Measurements from ENCODE around the gene PNKD. TPM values are rescaled to one million over a fixed set of nuclear protein-coding genes. Genes with fewer than 3 reads are reported as not detected.

PNKD gene
- total and polyA plus RNA-seq, 2 of the 8 experiments (the other 6 are each of a cell fraction or from before 2014, with no cell fraction given): 43.9 to 65.4 TPM

DNA sequence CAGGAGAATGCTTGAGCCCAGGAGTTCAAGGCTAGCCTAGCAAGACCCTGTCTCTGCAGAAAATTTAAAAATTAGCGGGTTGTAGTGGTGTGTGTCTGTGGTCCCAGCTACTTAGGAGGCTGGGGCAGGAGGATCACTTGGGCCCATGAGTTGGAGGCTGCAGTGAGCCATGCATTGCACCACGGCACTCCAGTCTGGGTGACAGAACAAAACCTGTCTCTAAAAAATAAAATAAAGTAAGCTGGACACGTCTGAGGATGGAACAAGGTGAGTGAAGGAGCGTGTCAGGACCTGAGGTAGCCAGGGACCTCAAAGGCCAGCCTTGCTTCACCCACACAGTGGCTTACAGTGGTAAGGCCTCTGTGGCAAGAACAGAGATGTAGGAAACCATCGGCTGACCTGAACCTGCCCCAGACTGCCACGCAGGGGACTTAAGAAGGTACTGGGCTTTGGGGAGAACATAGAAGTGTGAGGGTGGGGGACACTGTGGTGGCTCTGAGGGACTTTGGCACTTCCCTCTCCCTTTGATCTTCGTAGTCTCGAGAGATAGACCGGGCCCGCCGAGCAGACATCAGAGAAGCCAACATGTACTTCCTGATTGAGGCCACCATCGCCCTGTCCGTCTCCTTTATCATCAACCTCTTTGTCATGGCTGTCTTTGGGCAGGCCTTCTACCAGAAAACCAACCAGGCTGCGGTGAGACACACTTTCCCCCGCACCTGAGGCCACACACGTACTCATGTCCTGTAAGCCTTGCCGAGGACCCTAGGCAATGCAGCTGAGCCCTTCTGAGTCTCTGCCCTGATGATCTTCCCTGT is 119.2 kb downstream of the PNKD start:
- WGBS, 2 experiments (ENCODE audit: extremely low coverage in 1 of 2, insufficient coverage in 1 of 2, insufficient read length in 1 of 2, insufficient replicate concordance in 2 of 2, low coverage in 1 of 2, low lambda C conversion rate in 2 of 2, missing lambda C conversion rate in 1 of 2): 89% methylated on average over 17 of the region's 17 CpGs; no CpG with 5 or more reads in 1 of the 2 experiments
- H3K4me2 ChIP-seq (ENCODE audit: insufficient read depth in 1 of 2, low read depth in 2 of 2, low read length in 2 of 2): no peak overlapping the region
- H3K27me3 ChIP-seq (replicated peaks in 1 of 4; ENCODE audit: control insufficient read depth in 3 of 4, extremely low read depth in 1 of 4, insufficient read depth in 3 of 4, low read length in 3 of 4): peaks cover 0 to 17% (median 11%) of the 10 kb centered on the region in 4 experiments; a peak in 5 of 7 replicates
- H3K4me3 ChIP-seq (ENCODE audit: extremely low read depth in 1 of 4, insufficient read depth in 2 of 4, low read depth in 3 of 4, low read length in 4 of 4): no peak overlapping the region
- H2AFZ ChIP-seq (ENCODE audit: low read length): no peak overlapping the region
- POLR2A ChIA-PET (ENCODE audit: partially characterized antibody): interaction anchor here (1.2 kb wide), 1 partner anchor 22 kb away, joined by 3 read pairs; no protein-coding TSS in a partner anchor
- no peak overlapping the region for H2BK120ac ChIP-seq (replicated peaks; ENCODE audit: low read depth, low read length)
- no peak overlapping the region for H3K27ac ChIP-seq (ENCODE audit: low read depth, low read length)
- no peak overlapping the region for H4K5ac ChIP-seq (ENCODE audit: insufficient read length, low read depth, low read length)
- H3K9me3 ChIP-seq (ENCODE audit: insufficient read depth in 2 of 2, low read depth in 1 of 2, low read length in 1 of 2): no peaks in the 10 kb centered on the region
- H3K23me2 ChIP-seq (ENCODE audit: low read depth, low read length): peaks cover 5% of the 10 kb centered on the region; the same call in 1 of the 2 replicates
- no peak overlapping the region for H3K18ac ChIP-seq (ENCODE audit: extremely low read depth, low read length)
- no peak overlapping the region for H4K91ac ChIP-seq (replicated peaks; ENCODE audit: insufficient read length, low read length)
- peaks cover 0 to 15% (median 8%) of the 10 kb centered on the region in 4 experiments; a peak in 5 of 7 replicates for H3K4me1 ChIP-seq (replicated peaks in 1 of 4; ENCODE audit: control insufficient read depth in 3 of 4, insufficient read depth in 4 of 4, low read length in 3 of 4)
- H4K8ac ChIP-seq (ENCODE audit: extremely low read depth, insufficient read depth, low read length): no peak overlapping the region
- H3K36me3 ChIP-seq (ENCODE audit: control insufficient read depth in 2 of 4, insufficient read depth in 4 of 4, low read length in 3 of 4): no peaks in the 10 kb centered on the region
- H3K56ac ChIP-seq (replicated peaks; ENCODE audit: insufficient read length, low read depth, low read length): no peak overlapping the region
- H2BK15ac ChIP-seq (ENCODE audit: low read length): no peak overlapping the region
- H3K14ac ChIP-seq (ENCODE audit: insufficient read length): no peak overlapping the region
- H4K20me1 ChIP-seq (replicated peaks in 1 of 2; ENCODE audit: control insufficient read depth in 1 of 2, insufficient read depth in 2 of 2, low read length in 2 of 2): no peaks in the 10 kb centered on the region
- no peak overlapping the region for H3K23ac ChIP-seq (ENCODE audit: insufficient read length)
- no peak overlapping the region for H3K9ac ChIP-seq (replicated peaks in 1 of 4; ENCODE audit: extremely low read depth in 1 of 4, low read depth in 3 of 4, low read length in 3 of 4)
- no peak overlapping the region for H3K4ac ChIP-seq (replicated peaks; ENCODE audit: insufficient read length, low read depth, low read length)
- H2BK20ac ChIP-seq (ENCODE audit: low read length): no peak overlapping the region
- DNase-seq (ENCODE audit: low read depth in 1 of 2, low spot score in 2 of 2) (no peak), FAIRE-seq (no peak)
- CTCF ChIA-PET (ENCODE audit: partially characterized antibody): interaction anchor here (0.6 to 2.0 kb wide), 14 partner anchors 8 to 132 kb away, joined by 3 to 7 read pairs (median 4); partner anchors contain the start of genes CATIP and SLC11A1
- no peak overlapping the region for H2BK5ac ChIP-seq (ENCODE audit: low read depth, low read length)
- no peak for TF ChIP-seq KDM5A (IDR thresholded peaks at IDR 0.05; ENCODE audit: low read length)
- no peak for TF ChIP-seq SUZ12 (IDR thresholded peaks at IDR 0.05; ENCODE audit: low read length)
- no peak for TF ChIP-seq RAD21 (IDR thresholded peaks at IDR 0.05 in 1 of 2, conservative IDR thresholded peaks at IDR 0.05 in 1 of 2; ENCODE audit: low read depth in 2 of 2, low read length in 2 of 2)
- TF ChIP-seq, protein P1, sequence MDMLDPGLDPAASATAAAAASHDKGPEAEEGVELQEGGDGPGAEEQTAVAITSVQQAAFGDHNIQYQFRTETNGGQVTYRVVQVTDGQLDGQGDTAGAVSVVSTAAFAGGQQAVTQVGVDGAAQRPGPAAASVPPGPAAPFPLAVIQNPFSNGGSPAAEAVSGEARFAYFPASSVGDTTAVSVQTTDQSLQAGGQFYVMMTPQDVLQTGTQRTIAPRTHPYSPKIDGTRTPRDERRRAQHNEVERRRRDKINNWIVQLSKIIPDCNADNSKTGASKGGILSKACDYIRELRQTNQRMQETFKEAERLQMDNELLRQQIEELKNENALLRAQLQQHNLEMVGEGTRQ (IDR thresholded peaks at IDR 0.05; ENCODE audit: low read length): no peak
- H3K79me1 ChIP-seq (ENCODE audit: low read depth, low read length): no peaks in the 10 kb centered on the region
- no peak overlapping the region for H2AK5ac ChIP-seq (ENCODE audit: low read depth, low read length)
- H3K79me2 ChIP-seq (ENCODE audit: control insufficient read depth in 1 of 2, insufficient read depth in 2 of 2, low read length in 2 of 2): no peaks in the 10 kb centered on the region
- no peak overlapping the region for H2BK12ac ChIP-seq (ENCODE audit: low read depth, low read length)
